ENCODE results near the gene ARL5A.

DNA sequence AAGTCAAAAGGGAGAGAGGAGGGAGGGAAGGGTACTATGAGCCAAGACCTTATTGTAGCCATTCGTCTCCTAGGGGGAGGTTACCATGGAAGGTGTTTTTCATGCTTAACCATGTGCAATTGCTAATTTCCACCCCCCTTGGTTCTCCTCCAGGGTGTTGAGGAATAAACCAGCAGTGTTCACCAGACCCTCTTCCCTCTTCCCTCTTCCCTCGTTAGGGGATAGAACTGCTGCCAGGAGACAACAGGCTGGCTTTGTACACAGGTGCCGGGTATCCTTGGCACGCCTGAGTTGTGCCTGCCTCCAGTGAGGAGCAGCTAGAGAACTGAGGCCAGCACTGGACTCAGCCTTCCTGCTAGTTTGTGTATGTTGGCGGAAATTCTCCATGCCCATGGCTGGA, 41.1 kb upstream of the ARL5A start:
- TF ChIP-seq CTCF (IDR thresholded peaks at IDR 0.05) (no peak), POLR2A (IDR thresholded peaks at IDR 0.05) (no peak)

Measured in adrenal gland (tissue), 5 donors.